CD4-positive, alpha-beta T cell (primary cell): ENCODE measurements around the gene PTPRE. TPM values are rescaled to one million over a fixed set of nuclear protein-coding genes. Genes with fewer than 3 reads are reported as not detected.

Experiments used
- ATAC-seq: fragments of 200-7000 bp; cut with Tn5 transposase; one replicate; pipeline ENCODE4 v1.10.0; 2022; ENCODE audit warnings: mild to moderate bottlenecking; ENCODE audit not compliant: poor library complexity
- CTCF ChIA-PET: fragments of 350-600 bp; sonication (Branson Sonifier 250); formaldehyde crosslinking; loops from one replicate; lab custom pipeline; 2021; ENCODE audit warnings: antibody characterized with exemption, inconsistent platforms; lab: Charles Lee
- POLR2A ChIA-PET: fragments of 350-600 bp; sonication (Branson Sonifier 250); formaldehyde crosslinking; loops from one replicate; lab custom pipeline; 2021; ENCODE audit warnings: antibody characterized with exemption, inconsistent platforms; lab: Charles Lee
- DNase-seq, 14 experiments: peaks; one replicate each; pipeline ENCODE4 v3.0.0-alpha.2; 2013 to 2020; ENCODE audit warnings: mixed read lengths in 2 of 14
- H3K27ac ChIP-seq, 2 donors: one replicate each; pipeline versions ENCODE4 v1.5.1 to v1.7.0; 2013; ENCODE audit warnings: low read length in 2 of 2, low read depth in 1 of 2, mild to moderate bottlenecking in 1 of 2
- H3K27me3 ChIP-seq, 2 experiments: 1 replicate in 1 of 2; 2 replicates in 1 of 2; pipeline versions ENCODE4 v1.6.1 to v1.7.0; 2013; ENCODE audit warnings: low read length in 2 of 2, control low read depth in 1 of 2, mild to moderate bottlenecking in 1 of 2, moderate library complexity in 1 of 2; ENCODE audit not compliant: insufficient read depth in 2 of 2, control insufficient read depth in 1 of 2
- H3K36me3 ChIP-seq: one replicate; pipeline ENCODE4 v1.6.1; 2013; ENCODE audit warnings: low read length, control low read depth; ENCODE audit not compliant: insufficient read depth
- H3K4me1 ChIP-seq: one replicate; pipeline ENCODE4 v1.6.1; 2013; ENCODE audit warnings: low read length, control low read depth; ENCODE audit not compliant: insufficient read depth
- H3K4me3 ChIP-seq: one replicate; pipeline ENCODE4 v1.5.1; 2013; ENCODE audit warnings: mild to moderate bottlenecking, low read length, moderate library complexity
- H3K9me3 ChIP-seq, 2 experiments: 1 replicate in 1 of 2; 2 replicates in 1 of 2; pipeline versions ENCODE4 v1.6.1 to v1.7.0; 2013; ENCODE audit warnings: low read length in 2 of 2, mild to moderate bottlenecking in 2 of 2, control low read depth in 1 of 2, moderate library complexity in 1 of 2; ENCODE audit not compliant: control insufficient read depth in 1 of 2, insufficient read depth in 1 of 2
- H3K27ac Mint-ChIP-seq: one replicate; pipeline ENCODE4 v1.8.0; 2020; ENCODE audit warnings: mixed read lengths
- H3K27me3 Mint-ChIP-seq: one replicate; pipeline ENCODE4 v1.8.0; 2021; ENCODE audit warnings: mixed read lengths
- H3K36me3 Mint-ChIP-seq: one replicate; pipeline ENCODE4 v1.8.0; 2021; ENCODE audit warnings: low read depth, mixed read lengths
- H3K4me1 Mint-ChIP-seq: one replicate; pipeline ENCODE4 v1.8.0; 2021; ENCODE audit warnings: low read depth, mixed read lengths
- H3K4me3 Mint-ChIP-seq: one replicate; pipeline ENCODE4 v1.8.0; 2020; ENCODE audit warnings: mild to moderate bottlenecking, mixed read lengths
- H3K9me3 Mint-ChIP-seq: one replicate; pipeline ENCODE4 v1.8.0; 2020; ENCODE audit warnings: mixed read lengths
- CTCF ChIP-seq: fragments of 200-600 bp; IDR thresholded peaks from one replicate; pipeline ENCODE4 v1.8.0; 2022; ENCODE audit warnings: antibody characterized with exemption, mild to moderate bottlenecking
- intact Hi-C, 2 experiments: fragments of 100-400 bp; cut with DNase I in 1 of 2; cut with micrococcal nuclease in 1 of 2; formaldehyde crosslinking; loops; one replicate each; pipeline versions ENCODE4 v1.15.1 to v1.9.0; 2023 to 2025; cut with DNase I, micrococcal nuclease
- total RNA-seq, 174 experiments: library from RNA in 2 of 174; stranded (reverse) in 2 of 174; gene quantifications; one replicate each; pipeline ENCODE4 v1.2.3 and lab custom pipeline; 2021 to 2026

The PTPRE gene
- total RNA-seq, 2 experiments from 2014 or later, result 47.6 to 55.1 TPM

- no peak for ATAC-seq
- Mint-ChIP-seq H3K27me3 (peaks cover 13% of the 10 kb centered on the region), H3K4me3 (no peak overlapping the region), H3K9me3 (no peaks in the 10 kb centered on the region), H3K27ac (no peak overlapping the region), H3K4me1 (no peaks in the 10 kb centered on the region), H3K36me3 (no peaks in the 10 kb centered on the region)
- DNase-seq, result no peak
- Histone ChIP-seq H3K36me3 (no peaks in the 10 kb centered on the region), H3K4me3 (no peak overlapping the region), H3K27me3 (peaks cover 5 to 12% of the 10 kb centered on the region in 2 experiments), H3K27ac (no peak overlapping the region), H3K4me1 (peaks cover 1% of the 10 kb centered on the region), H3K9me3 (no peaks in the 10 kb centered on the region)
- ChIA-PET CTCF (no interaction called here), POLR2A (no interaction called here)
- intact Hi-C loops, result no loop called here
- no peak for TF ChIP-seq CTCF
Observed at GRCh38 chr10:127912607-127913367, 5.9 kb downstream of the PTPRE start.

DNA sequence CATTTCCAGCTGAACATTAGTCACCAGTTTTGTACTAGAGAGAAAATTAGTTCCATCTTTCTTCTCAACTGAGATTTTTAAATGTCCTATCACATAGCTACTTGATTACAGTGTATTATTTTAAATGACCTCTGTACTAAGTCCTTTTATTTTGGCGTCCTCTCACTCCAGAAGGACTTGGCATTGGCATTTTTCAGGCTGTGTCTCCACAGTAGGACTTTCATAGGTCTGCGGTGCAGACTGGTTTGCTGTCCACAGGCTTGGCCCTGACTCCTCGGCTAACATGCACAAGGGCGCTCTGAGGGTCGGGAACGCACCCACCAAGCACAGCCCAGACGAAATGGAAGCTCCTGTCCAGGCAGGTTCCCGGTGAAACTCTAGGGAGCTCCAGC lies 6.5 kb downstream of the PTPRE start:
- Mint-ChIP-seq H3K4me1 (no peaks in the 10 kb centered on the region), H3K36me3 (no peaks in the 10 kb centered on the region), H3K4me3 (no peak overlapping the region), H3K27me3 (peaks cover 8% of the 10 kb centered on the region), H3K27ac (no peak overlapping the region), H3K9me3 (no peaks in the 10 kb centered on the region)
- H3K4me1 ChIP-seq, result no peaks in the 10 kb centered on the region
- ChIA-PET POLR2A (no interaction called here), CTCF (no interaction called here)
- H3K27me3 ChIP-seq, result peaks cover 0 to 7% of the 10 kb centered on the region in 2 experiments
- DNase-seq, result no peak
- TF ChIP-seq CTCF, result no peak
- H3K9me3 ChIP-seq, result no peaks in the 10 kb centered on the region
- H3K4me3 ChIP-seq, result no peak overlapping the region
- ATAC-seq, result no peak
- H3K27ac ChIP-seq, result no peak overlapping the region
- no peaks in the 10 kb centered on the region for H3K36me3 ChIP-seq
- intact Hi-C loops, result no loop called here

DNA sequence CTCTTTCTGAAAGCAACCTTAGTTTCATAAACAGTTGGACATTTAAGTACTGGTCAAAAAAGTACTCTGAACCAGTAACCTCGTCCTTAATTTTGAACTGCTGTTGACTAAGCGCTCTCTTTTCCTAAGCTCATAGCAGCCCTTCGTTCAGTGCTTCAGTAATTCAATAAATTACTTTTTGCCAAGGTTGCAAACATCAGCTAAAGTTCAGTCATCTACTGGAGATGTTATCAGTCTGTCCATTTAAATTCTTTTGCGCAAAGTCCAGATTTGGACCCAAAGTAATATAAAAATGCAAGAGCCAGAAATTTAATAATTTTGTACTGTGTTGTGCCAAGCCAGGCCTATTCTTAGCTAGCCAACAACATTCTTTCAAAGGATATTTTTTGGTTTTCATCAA lies 8.4 kb downstream of the PTPRE start:
- Mint-ChIP-seq H3K4me3 (no peak overlapping the region), H3K27me3 (no peaks in the 10 kb centered on the region), H3K36me3 (no peaks in the 10 kb centered on the region), H3K27ac (no peak overlapping the region), H3K4me1 (no peaks in the 10 kb centered on the region), H3K9me3 (no peaks in the 10 kb centered on the region)
- Histone ChIP-seq H3K27ac (no peak overlapping the region), H3K4me1 (peaks cover under 1% of the 10 kb centered on the region), H3K4me3 (no peak overlapping the region), H3K9me3 (no peaks in the 10 kb centered on the region), H3K36me3 (no peaks in the 10 kb centered on the region), H3K27me3 (no peaks in the 10 kb centered on the region)
- intact Hi-C loops, result no loop called here
- TF ChIP-seq CTCF, result no peak
- POLR2A ChIA-PET, result no interaction called here
- CTCF ChIA-PET, result no interaction called here
- no peak for ATAC-seq
- DNase-seq, result no peak
